GM19035 (cell line): ENCODE results near the gene ZDHHC7.

Source experiments
- ATAC-seq: cut with Tn5 transposase; IDR thresholded peaks from one replicate; pipeline ENCODE4 v1.9.1; 2021; ENCODE audit not compliant: unreplicated experiment

Gene ZDHHC7

DNA sequence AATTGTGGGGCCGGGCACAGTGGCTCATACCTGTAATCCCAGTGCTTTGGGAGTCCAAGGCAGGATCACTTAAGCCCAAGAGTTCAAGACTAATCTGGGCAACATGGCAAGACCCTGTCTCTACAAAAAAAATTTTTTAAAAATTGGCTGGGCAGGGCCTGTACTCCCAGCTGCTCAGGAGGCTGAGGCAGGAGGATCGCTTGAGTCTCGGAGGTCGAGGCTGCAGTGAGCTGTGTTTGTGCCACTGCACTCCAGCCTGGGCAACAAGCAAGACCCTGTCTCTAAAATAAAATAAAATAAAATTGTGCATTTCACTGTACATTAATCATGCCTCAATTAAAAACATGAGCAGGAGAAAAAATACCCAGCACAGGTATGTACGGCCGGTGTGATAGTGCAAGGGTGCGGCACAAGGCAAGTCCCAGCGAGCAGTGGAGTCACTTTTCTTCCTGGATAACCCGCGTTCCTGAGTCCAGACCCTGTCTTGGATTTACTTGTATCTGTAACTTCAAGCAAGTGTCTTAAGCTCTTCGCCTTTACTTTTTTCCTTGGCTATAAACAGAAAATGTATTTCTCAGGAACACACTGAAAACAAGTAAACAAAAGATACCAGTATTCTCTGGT is 11.4 kb downstream of the ZDHHC7 start:
- ATAC-seq, result no peak

DNA sequence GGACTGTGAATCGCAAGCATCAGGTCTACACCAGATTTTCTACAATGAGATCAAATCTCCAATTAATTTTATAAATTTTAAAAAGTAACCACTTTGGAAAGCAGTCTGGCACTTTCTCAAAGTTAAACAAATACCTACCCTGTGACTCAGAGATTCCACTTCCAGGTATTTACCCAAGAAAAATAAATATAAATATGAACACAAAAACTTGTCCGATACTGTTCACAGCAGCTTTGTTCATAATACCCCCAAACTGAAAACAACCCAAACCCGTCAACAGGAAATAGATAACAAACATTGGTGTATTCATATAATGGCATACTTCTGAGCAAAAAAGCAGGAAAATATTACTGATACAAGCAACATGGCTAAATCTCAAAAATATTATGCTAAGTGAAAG is 12.1 kb downstream of the ZDHHC7 start:
- ATAC-seq, result no peak

DNA sequence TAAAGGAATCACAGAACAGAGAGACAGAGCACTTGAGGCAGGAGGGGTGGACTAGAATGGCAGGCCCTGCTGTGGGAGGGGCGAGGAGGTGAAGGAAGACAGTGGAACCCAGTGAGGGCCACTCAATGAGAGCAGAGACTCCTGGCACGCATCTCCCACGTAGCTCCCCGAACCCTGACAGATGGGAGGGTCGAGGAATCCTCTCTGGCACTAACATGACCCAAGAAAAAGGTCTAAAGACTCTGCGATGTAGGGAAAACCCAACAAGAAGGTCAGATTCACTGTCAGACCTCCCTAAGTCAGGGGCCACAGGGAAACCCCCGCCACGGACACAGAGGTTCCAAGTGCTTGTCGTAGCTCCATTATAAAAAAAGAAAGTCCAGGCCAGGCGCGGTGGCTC is 15.0 kb downstream of the ZDHHC7 start:
- no peak for ATAC-seq

DNA sequence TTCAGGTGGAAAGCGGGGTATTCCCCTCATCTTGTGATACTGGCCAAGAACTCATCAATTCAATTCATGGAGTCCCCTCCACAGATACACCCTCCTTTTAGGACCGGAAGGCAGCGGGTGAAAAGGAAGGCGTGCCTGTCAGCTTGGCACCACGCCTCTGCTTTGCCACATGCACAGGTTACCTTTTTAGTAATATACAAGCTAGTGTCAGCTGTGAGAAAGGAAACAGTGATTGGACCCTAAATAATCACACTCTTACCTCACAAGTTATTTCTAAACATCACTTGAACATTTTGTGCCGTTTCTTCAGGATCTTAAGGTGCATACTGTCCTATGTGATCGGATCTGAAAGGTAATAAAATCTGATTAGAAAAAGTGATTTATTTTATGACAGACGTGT is 15.7 kb downstream of the ZDHHC7 start:
- ATAC-seq, result no peak

DNA sequence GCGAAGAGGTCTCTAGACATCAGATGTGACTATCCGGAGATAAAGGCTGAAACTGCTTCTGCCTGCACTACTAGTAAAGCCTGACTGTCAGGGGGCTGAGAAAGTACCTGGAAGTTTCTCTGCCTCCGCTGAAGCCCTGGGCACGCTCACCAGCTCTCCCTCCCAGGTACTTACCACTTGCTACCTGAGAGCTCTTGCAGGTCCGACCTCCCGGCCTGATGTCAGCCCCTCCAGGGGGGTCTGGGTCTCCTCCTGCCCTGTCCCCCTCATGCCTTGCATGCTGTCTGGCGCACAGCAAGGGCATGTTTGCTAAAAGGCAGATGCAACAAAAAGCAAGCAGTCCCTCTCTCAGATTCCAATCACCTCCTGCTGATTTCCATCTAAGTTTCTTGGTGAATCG is 17.4 kb downstream of the ZDHHC7 start:
- ATAC-seq, result no peak

DNA sequence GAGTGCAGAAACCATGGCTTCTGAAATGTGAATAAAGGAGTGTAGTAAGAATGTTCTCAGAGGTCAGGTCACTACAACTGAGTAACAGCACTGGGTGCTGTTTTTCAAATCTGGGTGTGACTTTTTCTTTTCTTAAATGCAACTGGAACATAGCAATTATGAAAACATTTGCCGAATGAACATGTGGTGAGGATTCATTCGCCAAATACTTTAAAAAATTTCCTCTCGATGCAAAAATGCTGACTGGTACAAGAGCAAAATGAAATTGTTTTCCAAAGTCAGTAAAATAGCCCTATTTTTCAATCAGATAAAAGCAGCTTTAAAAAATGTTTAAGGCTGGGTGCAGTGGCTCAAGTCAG is 18.6 kb downstream of the ZDHHC7 start:
- ATAC-seq, result no peak

DNA sequence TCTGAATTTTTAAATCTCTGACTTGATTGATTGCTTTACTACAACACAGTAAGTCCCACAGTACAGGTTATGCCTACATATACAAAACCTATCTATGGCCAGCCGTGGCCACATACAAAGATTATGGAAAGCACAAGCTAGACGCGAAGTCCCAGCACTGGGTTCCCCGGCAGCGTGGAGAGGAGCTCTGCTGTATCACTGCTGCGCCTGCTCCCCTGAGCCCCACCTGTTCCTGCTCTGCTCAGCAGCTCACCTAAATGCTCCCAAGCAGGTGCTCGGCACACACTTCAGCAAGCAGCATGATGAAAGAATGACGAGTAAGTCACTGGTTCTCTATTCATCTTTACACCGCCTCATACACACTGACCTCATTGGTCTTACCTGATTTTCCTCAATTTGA is 20.6 kb downstream of the ZDHHC7 start:
- ATAC-seq, result no peak

DNA sequence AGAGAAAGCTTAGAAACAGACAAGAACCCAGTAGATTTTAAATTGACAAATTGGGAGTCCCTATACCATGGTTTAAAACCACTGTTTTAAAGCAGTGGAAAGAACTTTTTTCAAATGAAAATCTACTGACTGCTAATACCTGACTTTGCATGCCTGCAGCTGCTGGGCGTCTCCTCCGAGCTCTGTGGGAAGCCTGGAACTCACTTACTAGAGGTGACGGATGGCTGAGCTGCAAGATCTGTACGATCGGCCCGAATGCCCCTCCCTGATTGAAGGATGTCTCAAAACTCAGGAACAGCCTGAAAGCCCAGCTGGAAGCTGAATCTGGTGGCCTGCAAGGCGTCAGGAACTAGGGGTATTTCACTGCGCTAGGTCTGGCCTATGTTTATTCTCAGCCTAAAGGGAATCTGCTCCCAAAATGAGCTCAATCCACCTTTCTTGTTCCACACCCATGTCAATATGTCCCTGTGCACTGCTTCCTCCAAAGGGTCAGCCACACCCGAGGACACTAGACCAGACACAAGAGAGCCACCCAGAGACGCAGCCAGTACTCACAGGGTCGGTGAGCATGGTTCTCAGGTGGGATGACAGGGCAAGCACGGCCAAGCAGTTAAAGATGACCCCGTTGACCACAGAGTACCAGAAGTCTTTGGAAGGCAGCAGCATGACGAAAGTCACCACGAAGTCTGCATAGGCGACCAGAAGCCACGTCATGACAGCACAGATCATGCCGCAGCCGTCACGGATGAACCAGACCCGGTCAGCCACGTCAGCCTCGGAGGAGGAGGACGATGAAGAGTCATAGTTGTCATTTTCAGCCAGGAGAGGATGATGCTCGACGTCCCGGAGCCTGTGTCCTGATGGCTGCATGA is 21.4 kb downstream of the ZDHHC7 start:
- no peak for ATAC-seq

DNA sequence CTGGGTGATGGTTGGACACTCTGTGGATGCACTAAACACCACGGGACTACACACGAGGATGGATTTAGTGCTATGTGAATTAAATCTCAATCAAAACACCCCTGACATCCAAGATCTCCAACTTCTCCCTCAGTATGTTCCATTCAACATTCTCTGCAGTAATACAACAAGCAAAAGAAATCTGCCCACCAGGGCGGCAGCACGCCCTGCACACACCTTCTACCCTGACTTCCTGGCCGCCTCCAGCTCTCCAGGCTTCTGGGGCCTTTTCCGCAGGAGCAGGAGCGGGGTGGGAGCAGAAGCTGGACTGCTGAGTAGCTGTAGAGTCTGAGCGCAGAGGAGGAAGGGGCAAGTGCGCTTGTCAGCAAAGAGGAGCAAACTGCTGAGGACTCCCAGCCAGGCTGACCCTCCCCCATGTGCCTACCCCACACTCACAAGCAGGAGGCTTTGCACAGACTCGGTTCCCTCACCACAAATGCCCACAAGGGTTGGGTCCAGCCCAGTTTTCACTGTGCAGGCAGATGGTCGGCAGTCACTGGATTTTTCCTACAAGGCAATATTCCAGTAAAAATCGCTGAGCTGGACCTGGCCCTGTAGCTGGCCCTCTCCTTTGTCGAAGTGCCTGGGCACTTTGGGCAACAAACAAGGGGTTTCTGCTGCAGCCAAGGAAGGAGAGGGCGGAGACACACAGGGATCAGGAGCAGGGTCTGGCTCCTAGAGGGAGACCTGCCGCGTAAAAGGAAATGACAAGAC is 22.8 kb downstream of the ZDHHC7 start:
- no peak for ATAC-seq

DNA sequence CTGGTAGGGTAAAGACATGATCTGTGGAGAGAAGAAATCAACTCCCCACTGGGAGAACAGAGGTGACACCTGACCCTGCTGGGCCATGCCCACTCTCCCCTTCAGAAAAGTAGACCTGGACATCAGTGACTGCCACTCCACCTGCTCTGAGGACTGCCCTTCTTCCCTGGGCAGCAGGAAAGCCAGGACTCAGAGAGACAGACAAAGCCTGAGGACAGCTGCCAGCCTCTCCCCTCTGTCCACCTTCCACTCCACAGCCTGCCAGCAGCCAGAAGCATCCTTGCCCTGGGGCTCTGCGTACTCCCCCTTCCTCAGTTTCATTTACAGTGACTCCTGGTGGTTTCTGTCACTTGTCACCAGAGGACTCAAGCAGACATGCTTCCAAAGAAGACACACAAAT is 24.5 kb downstream of the ZDHHC7 start:
- no peak for ATAC-seq

DNA sequence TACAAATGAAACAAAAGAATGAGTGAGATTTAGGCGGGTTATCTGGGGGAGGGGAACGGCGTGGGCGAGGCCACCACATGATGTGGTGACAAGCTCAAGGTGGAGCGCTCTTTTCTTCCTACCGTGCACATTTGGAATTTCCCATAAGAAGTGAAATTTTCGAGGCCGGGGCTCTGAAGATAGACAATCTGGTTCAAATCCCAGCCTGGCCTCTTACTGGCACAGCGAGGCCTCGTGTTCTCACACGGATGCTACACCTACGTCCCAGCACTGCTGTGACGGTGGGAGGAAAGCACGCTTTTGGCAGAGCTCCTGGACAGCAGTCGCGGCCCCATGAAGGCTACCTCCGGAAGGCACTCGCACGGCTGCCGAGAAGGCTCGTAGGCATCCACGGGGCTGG is 25.2 kb downstream of the ZDHHC7 start:
- ATAC-seq, result no peak

DNA sequence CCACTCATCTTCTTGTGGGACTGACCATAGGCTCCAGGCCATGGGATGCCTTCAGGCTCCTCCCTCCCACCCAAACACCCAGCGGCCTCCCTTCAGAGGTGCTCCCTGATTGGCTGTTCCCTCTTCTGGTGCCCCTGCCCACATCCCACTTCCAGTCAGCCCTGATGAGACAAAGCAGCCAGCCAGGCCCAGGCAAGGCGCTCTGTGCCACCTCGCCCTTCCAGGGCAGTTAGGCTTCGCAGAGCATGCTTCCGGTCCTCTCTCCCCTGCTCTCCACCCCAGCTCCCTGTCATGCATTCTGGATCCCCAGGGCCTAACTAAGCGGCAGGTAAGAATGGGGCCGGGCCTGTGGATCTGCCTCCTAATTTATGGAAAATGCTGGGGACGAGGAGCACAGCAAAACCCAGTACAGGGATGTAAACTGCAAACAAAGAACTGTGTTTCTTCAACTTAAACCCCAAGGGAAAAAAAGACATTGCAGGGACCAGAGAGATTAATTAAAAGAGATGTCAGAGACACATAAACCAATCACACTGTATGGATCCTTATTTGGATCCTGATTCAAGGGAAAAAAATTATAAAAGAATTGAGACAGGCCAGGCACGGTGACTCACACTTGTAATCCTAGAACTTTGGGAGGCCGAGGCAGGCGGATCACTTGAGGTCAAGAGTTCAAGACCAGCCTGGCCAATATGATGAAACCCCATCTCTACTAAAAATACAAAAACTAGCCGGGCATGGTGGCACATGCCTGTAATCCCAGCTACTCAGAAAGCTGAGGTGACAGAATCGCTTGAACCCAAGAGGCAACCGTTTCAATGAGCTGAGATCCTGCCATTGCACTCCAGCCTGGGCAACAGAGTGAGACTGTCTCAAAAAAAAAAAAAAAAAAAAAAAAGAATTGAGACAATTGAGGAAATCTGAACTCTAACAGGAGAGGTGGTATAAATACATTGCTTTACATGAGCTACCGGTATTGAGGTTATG is 26.0 kb downstream of the ZDHHC7 start:
- no peak for ATAC-seq

DNA sequence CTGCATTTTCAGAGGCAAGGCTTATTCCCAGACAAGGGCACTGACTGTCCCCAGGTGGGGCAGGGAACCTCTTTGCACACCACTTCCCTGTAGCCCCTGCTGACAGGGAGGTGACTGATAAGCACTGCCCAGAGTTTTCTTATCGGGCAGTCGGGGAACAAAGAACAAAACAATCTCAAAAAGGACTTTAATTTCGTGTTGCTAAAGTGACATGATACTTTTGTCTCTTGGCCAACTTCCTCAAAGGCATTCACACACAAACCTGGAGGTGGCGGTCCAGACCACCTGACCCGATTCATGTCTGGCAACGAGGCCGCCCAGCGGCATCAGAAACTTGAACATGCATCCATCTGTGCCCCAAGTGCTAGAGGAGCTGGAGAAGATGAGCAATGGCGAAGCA is 28.9 kb downstream of the ZDHHC7 start:
- ATAC-seq, result no peak

DNA sequence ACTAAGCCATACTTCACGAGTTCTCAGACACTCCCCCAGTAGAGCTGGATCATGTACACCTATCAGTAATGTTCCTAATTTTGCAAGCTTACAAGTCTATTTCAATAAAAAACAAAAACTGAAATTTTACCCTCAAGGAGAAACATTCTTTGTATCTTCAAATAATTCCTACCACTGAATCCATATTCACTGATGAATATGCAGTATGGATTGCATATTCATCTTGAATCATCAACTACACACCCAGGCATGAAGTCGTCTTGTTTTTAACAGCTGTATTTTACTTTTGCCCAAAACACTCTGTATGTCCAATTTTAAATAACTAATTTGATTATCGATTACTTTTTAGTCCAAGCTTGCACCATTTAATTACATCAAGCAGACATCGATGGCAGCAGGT is 31.8 kb downstream of the ZDHHC7 start:
- ATAC-seq, result no peak

DNA sequence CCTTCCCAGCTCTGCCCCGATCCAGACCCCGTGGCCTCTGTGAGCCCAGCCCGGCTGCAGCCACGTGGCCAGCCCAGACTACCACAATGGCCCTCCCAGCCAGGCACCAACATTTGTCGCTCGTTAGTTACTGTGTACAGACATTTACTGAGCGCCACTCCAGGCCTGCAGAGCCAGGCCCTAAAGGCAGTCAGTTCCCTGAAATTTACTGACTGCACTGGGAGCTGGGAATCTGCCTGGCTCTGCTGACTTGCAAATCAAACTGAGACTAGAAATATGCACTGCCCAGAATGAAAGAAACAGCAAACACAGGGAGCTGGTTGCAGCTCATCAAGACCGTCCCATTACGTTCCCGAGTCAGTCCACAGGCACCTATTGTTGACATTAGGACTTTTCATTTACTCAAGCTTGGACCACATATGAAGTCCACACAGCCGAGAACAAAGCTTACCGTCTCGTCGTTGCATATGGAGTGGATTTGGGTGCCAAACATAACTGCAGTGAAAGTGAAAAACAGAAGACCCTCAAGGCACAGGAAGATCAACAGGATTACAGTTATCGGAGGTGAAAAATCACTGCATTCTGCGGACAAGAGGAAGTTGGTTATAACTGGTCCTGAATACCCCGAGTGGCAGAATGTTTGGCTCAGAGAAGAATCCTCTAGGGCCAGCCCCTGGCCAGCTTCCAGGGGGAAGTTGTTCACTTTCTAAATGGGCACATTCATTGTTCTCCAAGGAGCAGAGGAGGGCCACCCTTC is 34.5 kb downstream of the ZDHHC7 start:
- ATAC-seq, result no peak

DNA sequence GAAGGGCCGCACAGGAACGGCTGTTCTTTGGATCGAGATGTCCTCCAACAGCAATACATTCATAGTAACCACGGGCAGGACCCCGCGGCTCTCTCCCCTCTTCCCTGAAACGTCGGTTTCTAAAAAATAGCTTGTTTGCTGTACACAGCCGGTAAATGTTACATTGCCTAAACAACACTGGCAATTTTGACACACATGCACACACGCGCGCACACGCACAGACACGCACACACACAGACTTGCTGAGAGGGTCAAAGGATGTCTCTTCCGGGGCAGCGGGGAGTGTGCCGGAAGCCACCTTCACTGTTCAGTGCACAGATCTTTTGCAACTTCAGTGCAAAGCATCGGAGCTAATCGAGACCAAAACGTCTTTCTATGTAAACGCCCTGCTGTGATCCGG is 35.8 kb downstream of the ZDHHC7 start:
- ATAC-seq, result no peak

DNA sequence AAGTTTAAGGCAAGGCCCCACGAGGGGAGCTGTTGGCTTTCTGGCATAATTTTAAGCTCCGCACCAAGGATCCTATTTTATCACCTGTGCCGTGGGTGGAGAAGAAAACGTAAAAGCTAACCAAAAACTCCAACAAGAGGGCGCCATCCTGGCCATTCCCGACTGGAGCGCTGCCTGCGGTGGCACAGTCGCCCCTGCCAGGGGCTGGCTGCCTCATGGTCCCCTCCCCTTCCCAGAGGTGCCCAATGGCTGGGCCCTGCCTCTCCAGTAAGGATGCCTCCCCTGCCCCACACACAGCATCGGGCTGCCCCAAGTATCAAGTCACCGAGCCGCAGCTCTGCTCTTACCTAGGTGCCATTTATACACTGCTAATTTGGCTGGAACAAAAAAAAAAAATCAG is 36.3 kb downstream of the ZDHHC7 start:
- no peak for ATAC-seq

DNA sequence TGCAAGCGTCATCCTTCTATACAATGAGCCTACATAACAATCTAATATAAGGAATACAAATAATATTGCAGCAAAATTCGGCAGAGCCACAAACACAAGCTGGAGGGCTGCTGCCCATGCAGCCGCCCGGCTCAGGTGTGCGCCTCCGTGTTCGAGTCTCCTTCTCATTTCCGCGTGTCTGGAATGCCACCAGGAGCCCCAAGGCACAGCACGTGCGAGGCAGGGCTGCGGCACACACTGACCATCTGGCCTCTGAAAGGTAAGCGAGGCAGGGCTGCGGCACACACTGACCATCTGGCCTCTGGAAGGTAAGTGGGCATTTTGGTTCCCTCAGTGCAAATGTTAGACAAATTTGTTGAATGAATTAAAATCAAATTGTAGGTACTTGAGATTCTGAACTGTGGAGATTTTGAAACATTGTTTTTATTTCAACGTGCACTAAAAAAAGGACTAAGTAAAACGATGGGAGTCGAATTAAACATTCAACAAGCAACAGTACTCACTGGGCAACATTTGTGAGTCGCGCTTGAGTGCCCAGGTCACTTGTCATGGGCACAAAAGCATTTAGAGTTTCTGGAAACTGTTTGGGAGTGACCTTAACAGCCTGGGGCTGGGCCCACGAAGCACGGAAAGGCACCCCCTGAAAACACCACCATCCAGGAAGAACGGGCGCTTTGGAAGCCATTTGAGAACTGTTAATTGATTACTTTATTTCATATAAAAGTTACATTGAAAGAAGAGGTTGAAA is 37.4 kb downstream of the ZDHHC7 start:
- ATAC-seq, result no peak

DNA sequence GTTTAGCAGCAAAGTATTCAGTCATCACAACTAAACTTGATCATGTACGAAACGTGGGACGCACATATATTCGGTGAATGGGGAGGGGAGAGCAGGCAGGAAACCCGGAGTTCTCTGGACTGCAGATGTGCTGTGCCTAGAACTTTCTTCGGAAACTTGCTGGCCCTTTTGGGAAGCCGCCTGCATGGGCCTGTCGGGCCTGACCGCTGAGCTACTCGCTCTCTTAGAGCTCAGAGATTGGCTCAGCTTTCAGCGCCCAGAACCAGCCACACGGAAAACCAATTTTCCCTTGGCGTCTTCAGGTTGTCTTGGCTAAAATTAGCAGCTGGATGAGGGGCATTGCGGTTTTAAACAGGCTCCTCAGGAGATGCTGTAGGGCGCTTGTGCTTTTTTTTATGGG is 38.1 kb downstream of the ZDHHC7 start:
- no peak for ATAC-seq
